HUES64 (cell line): ENCODE data around the gene OR10S1.

Source experiments
- H3K27ac ChIP-seq: 2 replicates; pipeline ENCODE4 v1.7.0; 2013; ENCODE audit warnings: low read depth, low read length, inconsistent platforms
- H3K27me3 ChIP-seq: 2 replicates; pipeline ENCODE4 v1.6.1; 2013; ENCODE audit warnings: mild to moderate bottlenecking, low read length; ENCODE audit not compliant: insufficient read depth
- H3K36me3 ChIP-seq: 2 replicates; pipeline ENCODE4 v1.6.1; 2013; ENCODE audit warnings: mild to moderate bottlenecking, low read length; ENCODE audit not compliant: insufficient read depth
- H3K4me1 ChIP-seq: 2 replicates; pipeline ENCODE4 v1.6.1; 2013; ENCODE audit warnings: mild to moderate bottlenecking, low read length, moderate library complexity; ENCODE audit not compliant: insufficient read depth
- H3K4me3 ChIP-seq: 2 replicates; pipeline ENCODE4 v1.5.1; 2013; ENCODE audit warnings: mild to moderate bottlenecking, low read length, moderate library complexity
- H3K9ac ChIP-seq: 2 replicates; pipeline ENCODE4 v1.6.1; 2013; ENCODE audit warnings: mild to moderate bottlenecking, low read depth, low read length
- H3K9me3 ChIP-seq: 2 replicates; pipeline ENCODE4 v1.6.1; 2013; ENCODE audit warnings: low read depth, low read length; ENCODE audit not compliant: insufficient read depth
- WGBS: fragments of 150-250, 120-280 bp; methylation state at CpG from one replicate; pipeline ENCODE4 v1.1.7; 2013; ENCODE audit warnings: missing lambda C conversion rate; 5-methylcytosine and 5-hydroxymethylcytosine counted together

The OR10S1 gene

DNA sequence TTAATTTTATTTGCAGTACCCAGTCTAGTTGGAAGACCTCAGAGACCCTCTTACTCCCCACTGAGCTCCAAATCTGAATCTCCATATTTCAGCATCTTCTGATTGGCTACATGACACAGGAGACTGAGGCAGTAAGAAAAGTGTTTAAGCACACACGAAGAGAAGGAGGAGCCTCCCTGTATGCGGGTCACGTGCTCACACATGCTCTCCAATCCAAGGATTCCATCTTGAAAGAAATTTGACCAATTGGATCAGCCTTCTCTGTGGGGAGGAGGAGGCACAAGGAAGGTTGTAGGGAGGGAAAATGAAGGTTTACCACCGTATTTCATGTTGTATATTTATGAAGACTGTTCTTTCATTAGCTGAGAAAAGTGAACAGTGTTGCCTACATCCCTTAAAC is 35.2 kb downstream of the OR10S1 start:
- Histone ChIP-seq H3K4me3 (no peak overlapping the region), H3K36me3 (no peaks in the 10 kb centered on the region), H3K9me3 (no peaks in the 10 kb centered on the region), H3K27ac (no peak overlapping the region), H3K9ac (no peak overlapping the region), H3K4me1 (no peaks in the 10 kb centered on the region), H3K27me3 (no peaks in the 10 kb centered on the region)
- WGBS, result 98% methylated on average over 4 of the region's 4 CpGs

DNA sequence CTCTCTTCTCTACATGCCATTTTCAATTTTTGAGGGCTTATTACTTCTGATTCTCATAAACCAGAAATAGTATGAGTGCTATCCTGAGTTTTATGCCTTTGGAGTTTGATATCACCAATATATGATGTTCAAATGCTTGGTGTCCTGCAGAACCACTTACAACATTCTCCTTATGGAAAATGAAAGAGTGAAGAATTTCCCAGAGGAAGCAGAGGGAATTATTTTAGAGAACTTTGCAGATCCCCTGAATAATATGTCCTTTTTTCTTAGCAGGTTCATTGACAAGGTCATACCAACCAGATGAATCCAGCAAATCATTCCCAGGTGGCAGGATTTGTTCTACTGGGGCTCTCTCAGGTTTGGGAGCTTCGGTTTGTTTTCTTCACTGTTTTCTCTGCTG is 38.3 kb downstream of the OR10S1 start, which contains the start of gene OR4D5:
Gene OR4D5 (plus strand): TSS at position 301 of the 400 bp plus-strand sequence. CDS start 0 bp downstream, at position 301.
- Histone ChIP-seq H3K4me1 (no peaks in the 10 kb centered on the region), H3K27ac (no peak within 1 kb of the TSS), H3K4me3 (no peak within 1 kb of the TSS), H3K9ac (no peak within 1 kb of the TSS), H3K27me3 (no peaks in the 10 kb centered on the region), H3K36me3 (no peaks in the 10 kb centered on the region), H3K9me3 (no peaks in the 10 kb centered on the region)
- WGBS, result 100% methylated on average over 1 of the region's 1 CpG
